ENCODE results near the gene GDI1. TPM values are rescaled to one million over a fixed set of nuclear protein-coding genes. Genes with fewer than 3 reads are reported as not detected.
A peak's percentile ranks its signal among the peaks of the same experiment; 100 is the strongest.

Gene GDI1
- total RNA-seq, 2 donors from 2014 or later, result 63.0 to 83.0 TPM

- H3K9ac ChIP-seq (ENCODE audit: low read depth in 2 of 2, low read length in 2 of 2), result peak within 1 kb of the TSS; percentile 73 to 74
- H3K27me3 ChIP-seq, result no peaks in the 10 kb centered on the region
- TF ChIP-seq, protein P1, sequence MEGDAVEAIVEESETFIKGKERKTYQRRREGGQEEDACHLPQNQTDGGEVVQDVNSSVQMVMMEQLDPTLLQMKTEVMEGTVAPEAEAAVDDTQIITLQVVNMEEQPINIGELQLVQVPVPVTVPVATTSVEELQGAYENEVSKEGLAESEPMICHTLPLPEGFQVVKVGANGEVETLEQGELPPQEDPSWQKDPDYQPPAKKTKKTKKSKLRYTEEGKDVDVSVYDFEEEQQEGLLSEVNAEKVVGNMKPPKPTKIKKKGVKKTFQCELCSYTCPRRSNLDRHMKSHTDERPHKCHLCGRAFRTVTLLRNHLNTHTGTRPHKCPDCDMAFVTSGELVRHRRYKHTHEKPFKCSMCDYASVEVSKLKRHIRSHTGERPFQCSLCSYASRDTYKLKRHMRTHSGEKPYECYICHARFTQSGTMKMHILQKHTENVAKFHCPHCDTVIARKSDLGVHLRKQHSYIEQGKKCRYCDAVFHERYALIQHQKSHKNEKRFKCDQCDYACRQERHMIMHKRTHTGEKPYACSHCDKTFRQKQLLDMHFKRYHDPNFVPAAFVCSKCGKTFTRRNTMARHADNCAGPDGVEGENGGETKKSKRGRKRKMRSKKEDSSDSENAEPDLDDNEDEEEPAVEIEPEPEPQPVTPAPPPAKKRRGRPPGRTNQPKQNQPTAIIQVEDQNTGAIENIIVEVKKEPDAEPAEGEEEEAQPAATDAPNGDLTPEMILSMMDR (IDR thresholded peaks at IDR 0.05), result no peak
- H3K4me1 ChIP-seq, result no peaks in the 10 kb centered on the region
- intact Hi-C loops (cut with DNase I), result no loop called here
- H3K36me3 ChIP-seq, result no peaks in the 10 kb centered on the region
- H3K9me3 ChIP-seq, result no peaks in the 10 kb centered on the region
- peak; percentile 91 for DNase-seq
- H3K4me3 ChIP-seq, result peak within 1 kb of the TSS; percentile 72
- peak within 1 kb of the TSS; percentile 73 for H3K27ac ChIP-seq
Observed at GRCh38 chrX:154428176-154429171, 8.5 kb upstream of the GDI1 start, which contains the start of gene ATP6AP1. Gene ATP6AP1 (plus strand): TSS chrX:154428677. CDS start chrX:154428693, 16 bp downstream.

- no peaks in the 10 kb centered on the region for H3K27me3 ChIP-seq
- intact Hi-C loops (cut with DNase I), result no loop called here
- no peak for DNase-seq
- H3K36me3 ChIP-seq, result no peaks in the 10 kb centered on the region
- H3K4me3 ChIP-seq, result no peak overlapping the region
- H3K4me1 ChIP-seq, result no peaks in the 10 kb centered on the region
- TF ChIP-seq, protein P1 (IDR thresholded peaks at IDR 0.05), result no peak
- H3K27ac ChIP-seq, result no peak overlapping the region
- H3K9ac ChIP-seq (ENCODE audit: low read depth in 2 of 2, low read length in 2 of 2), result no peak overlapping the region
- no peaks in the 10 kb centered on the region for H3K9me3 ChIP-seq
Observed at GRCh38 chrX:154429711-154430110, 7.2 kb upstream of the GDI1 start.

- no peak overlapping the region for H3K9ac ChIP-seq (ENCODE audit: low read depth in 2 of 2, low read length in 2 of 2)
- no peaks in the 10 kb centered on the region for H3K27me3 ChIP-seq
- peak overlapping the region; percentile 27 for H3K27ac ChIP-seq
- TF ChIP-seq, protein P1 (IDR thresholded peaks at IDR 0.05), result no peak
- H3K4me3 ChIP-seq, result no peak overlapping the region
- no peak for DNase-seq
- H3K36me3 ChIP-seq, result no peaks in the 10 kb centered on the region
- intact Hi-C loops (cut with DNase I), result no loop called here
- no peaks in the 10 kb centered on the region for H3K4me1 ChIP-seq
- H3K9me3 ChIP-seq, result no peaks in the 10 kb centered on the region
Observed at GRCh38 chrX:154430479-154430878, 6.5 kb upstream of the GDI1 start.

DNA sequence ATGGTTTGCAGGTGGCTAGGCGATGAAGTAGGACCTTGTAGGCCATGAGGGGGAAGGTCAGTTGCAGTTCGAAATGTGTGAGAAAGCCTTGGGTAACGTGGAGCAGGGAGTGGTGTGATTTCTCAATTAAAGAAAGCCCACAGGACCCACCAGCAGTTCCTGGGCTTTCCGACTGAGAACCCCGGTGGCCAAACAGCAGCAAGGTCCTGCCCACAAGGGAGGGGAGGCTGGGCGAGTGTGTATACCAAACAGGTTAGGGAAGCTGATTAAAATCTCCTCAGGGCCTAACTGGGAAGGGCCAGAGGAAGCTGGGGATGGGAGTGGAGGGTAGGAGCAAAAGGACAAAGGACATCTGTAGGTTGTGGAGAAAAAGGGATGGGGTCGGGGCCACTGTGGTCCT is 6.0 kb upstream of the GDI1 start:
- TF ChIP-seq, protein P1 (IDR thresholded peaks at IDR 0.05), result no peak
- Histone ChIP-seq H3K4me3 (no peak overlapping the region), H3K27ac (peak overlapping the region; percentile 27), H3K9ac (ENCODE audit: low read depth in 2 of 2, low read length in 2 of 2) (no peak overlapping the region), H3K27me3 (no peaks in the 10 kb centered on the region), H3K9me3 (no peaks in the 10 kb centered on the region), H3K4me1 (no peaks in the 10 kb centered on the region), H3K36me3 (no peaks in the 10 kb centered on the region)
- intact Hi-C loops (cut with DNase I), result no loop called here
- DNase-seq, result no peak

DNA sequence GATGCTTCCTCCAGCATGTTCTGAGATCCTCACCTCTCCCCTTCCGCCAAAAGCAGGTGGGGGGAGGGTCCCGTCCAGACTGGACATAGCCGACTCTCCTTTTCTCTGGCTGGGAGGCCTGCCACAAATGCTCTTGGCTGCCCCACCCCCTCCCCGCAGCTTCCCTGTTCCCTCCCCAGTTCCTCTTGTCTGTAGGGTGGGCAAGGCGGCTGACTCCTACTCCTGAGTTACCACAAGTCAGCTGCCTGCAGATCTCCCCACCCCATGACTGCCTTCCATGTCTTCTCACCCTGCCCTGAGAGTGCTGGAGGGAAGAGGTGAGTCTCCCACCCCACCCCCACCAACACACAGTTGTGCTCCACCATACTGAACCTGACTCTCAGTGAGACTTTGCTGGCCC is 5.6 kb upstream of the GDI1 start:
- Histone ChIP-seq H3K27ac (no peak overlapping the region), H3K27me3 (no peaks in the 10 kb centered on the region), H3K36me3 (no peaks in the 10 kb centered on the region), H3K9ac (ENCODE audit: low read depth in 2 of 2, low read length in 2 of 2) (no peak overlapping the region), H3K4me1 (no peaks in the 10 kb centered on the region), H3K4me3 (no peak overlapping the region), H3K9me3 (no peaks in the 10 kb centered on the region)
- no peak for DNase-seq
- intact Hi-C loops (cut with DNase I), result no loop called here
- TF ChIP-seq, protein P1 (IDR thresholded peaks at IDR 0.05), result no peak
